Fibroblast of pulmonary artery (primary cell): ENCODE measurements around the gene PTS.

Source experiments
- DNase-seq: peaks from one replicate; pipeline ENCODE4 v3.0.0-alpha.2; 2010; ENCODE audit warnings: low read depth
- H3K4me3 ChIP-seq: replicated peaks from 2 replicates; pipeline ENCODE4 v1.5.1; 2011; ENCODE audit warnings: low read depth, mild to moderate bottlenecking, control low read depth, low read length, moderate library complexity
- TF ChIP-seq, protein P1 (sequence below): IDR thresholded peaks from 2 replicates; pipeline ENCODE4 v1.5.1; 2011; ENCODE audit warnings: mild to moderate bottlenecking, control low read depth, low read length, inconsistent platforms; ENCODE audit errors: missing control alignments

Gene PTS

DNA sequence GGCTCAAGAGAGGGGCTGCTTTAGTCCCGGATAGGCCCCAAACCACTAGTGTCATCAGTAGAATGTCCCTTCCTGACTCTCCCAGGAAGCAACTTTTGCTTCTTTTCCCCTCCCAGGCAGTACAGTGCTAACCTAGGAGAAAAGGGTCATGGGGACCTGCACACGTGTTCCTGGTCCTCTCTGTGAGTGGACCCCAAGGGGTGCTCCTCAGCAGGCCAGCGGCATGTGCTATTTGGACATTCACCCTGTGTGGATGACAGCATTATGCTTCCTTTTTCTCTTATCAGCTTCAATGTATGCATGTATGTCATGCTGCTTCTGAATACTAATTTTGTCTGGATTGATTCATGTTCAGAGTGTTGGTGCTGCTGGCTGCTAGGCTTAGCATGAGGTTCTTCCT is 52.6 kb downstream of the PTS start:
- no peak overlapping the region for H3K4me3 ChIP-seq
- DNase-seq: no peak
- TF ChIP-seq, protein P1, sequence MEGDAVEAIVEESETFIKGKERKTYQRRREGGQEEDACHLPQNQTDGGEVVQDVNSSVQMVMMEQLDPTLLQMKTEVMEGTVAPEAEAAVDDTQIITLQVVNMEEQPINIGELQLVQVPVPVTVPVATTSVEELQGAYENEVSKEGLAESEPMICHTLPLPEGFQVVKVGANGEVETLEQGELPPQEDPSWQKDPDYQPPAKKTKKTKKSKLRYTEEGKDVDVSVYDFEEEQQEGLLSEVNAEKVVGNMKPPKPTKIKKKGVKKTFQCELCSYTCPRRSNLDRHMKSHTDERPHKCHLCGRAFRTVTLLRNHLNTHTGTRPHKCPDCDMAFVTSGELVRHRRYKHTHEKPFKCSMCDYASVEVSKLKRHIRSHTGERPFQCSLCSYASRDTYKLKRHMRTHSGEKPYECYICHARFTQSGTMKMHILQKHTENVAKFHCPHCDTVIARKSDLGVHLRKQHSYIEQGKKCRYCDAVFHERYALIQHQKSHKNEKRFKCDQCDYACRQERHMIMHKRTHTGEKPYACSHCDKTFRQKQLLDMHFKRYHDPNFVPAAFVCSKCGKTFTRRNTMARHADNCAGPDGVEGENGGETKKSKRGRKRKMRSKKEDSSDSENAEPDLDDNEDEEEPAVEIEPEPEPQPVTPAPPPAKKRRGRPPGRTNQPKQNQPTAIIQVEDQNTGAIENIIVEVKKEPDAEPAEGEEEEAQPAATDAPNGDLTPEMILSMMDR: no peak

- DNase-seq: peak; percentile 61
- TF ChIP-seq, protein P1: peak; percentile 63
- H3K4me3 ChIP-seq: peak overlapping the region; percentile 57
Observed at GRCh38 chr11:112279901-112280267, 53.7 kb downstream of the PTS start.

DNA sequence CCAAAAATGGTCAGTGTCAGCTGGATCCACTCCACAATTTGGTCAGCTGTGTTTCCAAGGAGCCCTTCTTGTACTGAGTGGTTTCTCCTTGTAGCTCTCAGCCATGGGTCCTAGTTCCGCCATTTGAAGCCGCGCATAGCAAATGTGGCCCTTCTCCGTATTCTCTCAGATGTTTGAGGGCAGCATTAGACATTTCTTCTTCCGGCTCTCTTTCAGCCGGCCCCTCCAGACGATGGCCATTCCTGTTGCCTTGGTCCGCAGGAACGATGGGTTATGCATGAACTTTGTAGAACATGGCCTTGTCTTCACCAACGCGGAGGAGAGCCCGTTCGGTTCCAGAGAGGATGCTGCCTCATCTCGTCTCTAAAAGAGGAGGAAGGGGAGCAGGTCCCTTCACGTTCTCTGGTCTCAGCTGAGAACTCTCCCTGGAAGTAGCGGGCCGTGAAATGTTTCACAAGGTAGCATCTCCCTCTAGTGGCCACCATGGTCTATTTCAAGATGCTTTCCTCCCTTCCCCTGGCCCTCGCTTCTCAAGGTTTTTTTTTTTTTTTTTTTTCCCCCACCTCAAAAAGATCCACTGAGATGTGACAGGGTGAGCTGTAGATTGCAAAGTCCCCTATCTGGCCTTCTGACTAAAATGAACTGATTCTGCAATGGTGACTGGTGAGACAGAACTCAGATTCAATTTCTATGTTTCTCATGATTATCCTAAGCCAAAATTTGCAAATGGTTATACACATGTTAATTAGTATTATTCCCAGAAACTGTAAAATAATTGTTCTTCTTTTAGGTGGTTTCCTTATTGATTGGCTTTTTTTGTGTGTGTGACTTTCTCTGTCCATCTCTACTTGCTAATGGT is 54.3 kb downstream of the PTS start:
- peak overlapping the region; percentile 57 for H3K4me3 ChIP-seq
- TF ChIP-seq, protein P1: peak; percentile 75
- DNase-seq: peak; percentile 89

DNA sequence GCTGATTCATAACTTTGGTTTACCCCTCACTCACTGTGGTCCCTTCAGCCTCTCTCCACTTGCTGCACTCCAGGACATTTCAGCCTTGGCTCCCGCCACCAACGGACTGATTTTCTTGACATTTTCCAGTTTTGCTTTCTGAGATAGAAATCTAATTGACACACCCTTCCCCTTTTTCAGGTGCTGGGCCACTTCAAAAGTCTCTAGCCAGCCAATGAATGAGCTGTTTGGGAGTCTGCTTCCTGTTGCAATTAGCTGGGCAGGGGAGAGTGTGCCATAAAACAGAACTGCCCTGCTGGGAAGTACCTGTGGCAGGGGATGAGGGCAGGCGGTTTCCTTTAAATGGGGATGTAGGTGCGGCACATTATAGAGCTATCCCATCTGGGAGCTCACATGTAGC is 55.5 kb downstream of the PTS start:
- no peak for DNase-seq
- TF ChIP-seq, protein P1: no peak
- no peak overlapping the region for H3K4me3 ChIP-seq
